HG03135 (cell line): ENCODE measurements around the gene FRAT1.

Experiments used
- ATAC-seq: cut with Tn5 transposase; IDR thresholded peaks from one replicate; pipeline ENCODE4 v1.9.1; 2021; ENCODE audit warnings: mild to moderate bottlenecking, moderate library complexity; ENCODE audit not compliant: unreplicated experiment

The FRAT1 gene

GRCh38 chr10:97363071-97363470 is 44.0 kb downstream of the FRAT1 start:
- ATAC-seq: no peak

- no peak for ATAC-seq
Observed at GRCh38 chr10:97365761-97366351, 46.8 kb downstream of the FRAT1 start.

GRCh38 chr10:97366572-97366971 is 47.5 kb downstream of the FRAT1 start:
- ATAC-seq: no peak

- no peak for ATAC-seq
Observed at GRCh38 chr10:97367126-97367649, 48.1 kb downstream of the FRAT1 start.
